NCI-H187 (cell line): Measurements from ENCODE around the gene IFITM10.

Source experiments
- DNase-seq, 2 experiments: peaks; one replicate each; lab custom pipeline; 2025; lab: John Stamatoyannopoulos, UW

IFITM10 gene

GRCh38 chr11:1717745-1718144 is 32.6 kb downstream of the IFITM10 start:
- DNase-seq = no peak

- DNase-seq = no peak
Observed at GRCh38 chr11:1714908-1715885, 35.2 kb downstream of the IFITM10 start.

GRCh38 chr11:1708716-1709115 is 41.7 kb downstream of the IFITM10 start:
- DNase-seq = no peak

GRCh38 chr11:1707751-1708150 is 42.6 kb downstream of the IFITM10 start:
- DNase-seq = no peak

- no peak for DNase-seq
Observed at GRCh38 chr11:1706634-1707400, 43.6 kb downstream of the IFITM10 start.

GRCh38 chr11:1705126-1706052 is 45.0 kb downstream of the IFITM10 start:
- DNase-seq = no peak

- no peak for DNase-seq
Observed at GRCh38 chr11:1703146-1703545, 47.2 kb downstream of the IFITM10 start.

- no peak for DNase-seq
Observed at GRCh38 chr11:1702506-1702905, 47.9 kb downstream of the IFITM10 start.

GRCh38 chr11:1701091-1701807 is 49.1 kb downstream of the IFITM10 start:
- no peak for DNase-seq

- no peak for DNase-seq
Observed at GRCh38 chr11:1699771-1700170, 50.6 kb downstream of the IFITM10 start.

GRCh38 chr11:1696608-1697570 is 53.5 kb downstream of the IFITM10 start, which contains the start of gene KRTAP5-6:
Gene KRTAP5-6 (plus strand): TSS chr11:1697195. CDS start chr11:1697246, 51 bp downstream.
- DNase-seq = no peak

- DNase-seq = no peak
Observed at GRCh38 chr11:1695548-1696108, 54.8 kb downstream of the IFITM10 start.

- no peak for DNase-seq
Observed at GRCh38 chr11:1694846-1695547, 55.4 kb downstream of the IFITM10 start.

GRCh38 chr11:1694064-1694845 is 56.1 kb downstream of the IFITM10 start:
- peak; percentile 51 to 70 for DNase-seq

- DNase-seq = peak; percentile 37 to 38
Observed at GRCh38 chr11:1693327-1694063, 56.9 kb downstream of the IFITM10 start.

- no peak for DNase-seq
Observed at GRCh38 chr11:1692708-1693326, 57.6 kb downstream of the IFITM10 start.
